22Rv1 (cell line): ENCODE data around the gene GTF3C5.

Experiments
- H3K27ac ChIP-seq: fragments of 450-650 bp; 2 replicates; pipeline ENCODE4 v1.5.1; 2017
- ZFX ChIP-seq: fragments of 450-650 bp; IDR thresholded peaks from 2 replicates; pipeline ENCODE4 v1.6.1; 2017; ENCODE audit warnings: antibody characterized with exemption, borderline replicate concordance
- TF ChIP-seq, protein P1 (sequence below): fragments of 450-650 bp; IDR thresholded peaks from 2 replicates; pipeline ENCODE4 v1.5.1; 2017; ENCODE audit warnings: mild to moderate bottlenecking

The GTF3C5 gene

DNA sequence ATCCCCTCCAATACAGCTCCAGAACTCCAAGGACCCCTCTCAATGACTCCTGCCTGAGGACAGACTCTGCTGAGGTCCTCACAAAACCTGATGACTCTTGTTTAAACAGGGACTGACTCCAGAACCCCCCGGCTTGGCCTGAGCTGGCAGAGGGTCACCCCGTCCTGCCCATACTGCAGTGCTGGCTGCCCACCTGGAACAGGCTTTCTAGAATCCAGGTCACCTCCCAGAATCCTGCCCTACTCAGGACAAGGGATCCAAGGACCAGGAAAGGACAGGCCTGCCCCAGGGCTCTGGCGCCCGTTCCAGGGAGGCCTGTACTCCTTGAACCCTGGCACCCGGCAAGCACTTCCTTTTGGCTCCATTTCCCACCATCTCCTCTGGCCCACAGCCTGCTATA lies 68.1 kb downstream of the GTF3C5 start:
- TF ChIP-seq, protein P1, sequence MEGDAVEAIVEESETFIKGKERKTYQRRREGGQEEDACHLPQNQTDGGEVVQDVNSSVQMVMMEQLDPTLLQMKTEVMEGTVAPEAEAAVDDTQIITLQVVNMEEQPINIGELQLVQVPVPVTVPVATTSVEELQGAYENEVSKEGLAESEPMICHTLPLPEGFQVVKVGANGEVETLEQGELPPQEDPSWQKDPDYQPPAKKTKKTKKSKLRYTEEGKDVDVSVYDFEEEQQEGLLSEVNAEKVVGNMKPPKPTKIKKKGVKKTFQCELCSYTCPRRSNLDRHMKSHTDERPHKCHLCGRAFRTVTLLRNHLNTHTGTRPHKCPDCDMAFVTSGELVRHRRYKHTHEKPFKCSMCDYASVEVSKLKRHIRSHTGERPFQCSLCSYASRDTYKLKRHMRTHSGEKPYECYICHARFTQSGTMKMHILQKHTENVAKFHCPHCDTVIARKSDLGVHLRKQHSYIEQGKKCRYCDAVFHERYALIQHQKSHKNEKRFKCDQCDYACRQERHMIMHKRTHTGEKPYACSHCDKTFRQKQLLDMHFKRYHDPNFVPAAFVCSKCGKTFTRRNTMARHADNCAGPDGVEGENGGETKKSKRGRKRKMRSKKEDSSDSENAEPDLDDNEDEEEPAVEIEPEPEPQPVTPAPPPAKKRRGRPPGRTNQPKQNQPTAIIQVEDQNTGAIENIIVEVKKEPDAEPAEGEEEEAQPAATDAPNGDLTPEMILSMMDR = no peak
- no peak for TF ChIP-seq ZFX
- no peak overlapping the region for H3K27ac ChIP-seq

DNA sequence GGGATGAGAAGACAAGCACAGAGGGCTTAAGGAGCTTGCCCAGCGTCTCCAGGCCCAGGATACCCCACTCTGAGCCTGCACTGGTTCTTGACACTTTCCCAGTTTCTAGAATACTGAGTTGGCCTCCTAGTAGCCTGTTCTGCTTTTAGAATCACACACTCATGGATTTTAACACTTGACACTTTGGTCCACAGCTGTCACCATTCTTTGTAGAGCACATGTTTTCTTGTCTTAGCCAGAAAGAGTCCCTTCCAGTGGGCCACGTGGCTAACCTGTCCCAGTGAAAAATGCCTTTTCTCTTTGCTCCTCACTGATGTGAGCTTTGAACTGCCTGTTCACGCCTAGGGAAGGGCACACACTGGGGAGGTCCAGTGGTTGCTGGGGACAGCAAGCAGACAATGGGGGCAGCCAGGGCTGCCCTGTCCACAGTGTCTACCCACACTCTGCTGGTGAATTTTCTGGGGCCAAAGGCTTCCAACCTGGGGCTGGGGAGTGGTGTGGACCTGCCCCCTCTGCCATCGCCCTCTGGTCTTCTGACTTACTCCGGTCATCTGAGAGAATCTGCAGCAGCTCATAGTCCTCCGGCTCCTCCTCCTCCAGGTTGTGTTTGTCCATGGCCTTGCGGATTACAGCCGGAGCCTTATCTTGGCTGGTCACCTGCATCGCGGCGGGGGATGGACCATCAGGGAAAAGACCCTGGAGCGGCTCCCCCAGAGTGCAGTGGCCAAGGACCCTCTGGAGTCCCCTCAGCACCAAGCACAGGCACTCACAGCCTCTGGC lies 69.1 kb downstream of the GTF3C5 start:
- no peak overlapping the region for H3K27ac ChIP-seq
- no peak for TF ChIP-seq ZFX
- TF ChIP-seq, protein P1 = no peak

DNA sequence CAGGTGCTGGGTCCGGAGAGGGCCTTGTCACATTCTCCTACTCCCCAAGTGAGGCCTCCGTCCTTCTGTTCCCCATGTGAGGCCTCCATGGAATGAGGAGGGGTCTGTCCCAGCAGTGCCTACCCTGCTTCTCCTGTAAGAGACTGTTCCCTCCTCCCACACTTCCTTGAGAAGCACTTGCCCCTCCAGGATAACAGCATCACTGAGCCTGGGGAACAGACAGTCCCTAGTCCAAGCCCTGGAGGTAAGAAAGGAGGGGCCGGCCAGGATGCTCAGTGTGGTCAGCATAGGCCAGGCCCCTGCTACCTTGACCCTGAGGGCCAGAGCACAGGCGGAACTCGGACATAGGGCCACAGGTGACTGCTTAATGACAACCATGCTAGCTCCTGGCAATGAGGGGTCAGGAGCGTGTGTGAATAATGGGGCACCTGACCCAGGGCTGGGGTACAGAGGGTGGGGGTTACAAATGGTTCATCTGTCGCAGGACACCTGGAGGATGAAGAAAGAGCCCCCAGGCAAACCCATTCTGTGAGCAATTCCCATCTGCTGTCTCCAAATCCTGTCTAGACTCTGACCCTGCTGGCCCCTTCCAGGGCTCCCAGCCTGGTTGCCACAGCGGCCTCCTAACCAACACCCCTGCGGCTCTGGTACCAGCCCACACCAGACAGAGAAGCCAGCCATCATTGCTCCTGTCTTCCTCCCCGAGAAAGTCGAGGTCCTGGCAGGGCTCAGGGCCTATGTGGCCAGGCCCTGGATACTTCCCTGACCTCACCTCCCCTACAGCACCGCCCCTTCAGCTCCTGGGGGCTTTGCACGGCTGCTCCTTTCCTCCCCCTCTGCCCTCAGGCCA lies 69.9 kb downstream of the GTF3C5 start:
- H3K27ac ChIP-seq = no peak overlapping the region
- no peak for TF ChIP-seq ZFX
- TF ChIP-seq, protein P1 = no peak

DNA sequence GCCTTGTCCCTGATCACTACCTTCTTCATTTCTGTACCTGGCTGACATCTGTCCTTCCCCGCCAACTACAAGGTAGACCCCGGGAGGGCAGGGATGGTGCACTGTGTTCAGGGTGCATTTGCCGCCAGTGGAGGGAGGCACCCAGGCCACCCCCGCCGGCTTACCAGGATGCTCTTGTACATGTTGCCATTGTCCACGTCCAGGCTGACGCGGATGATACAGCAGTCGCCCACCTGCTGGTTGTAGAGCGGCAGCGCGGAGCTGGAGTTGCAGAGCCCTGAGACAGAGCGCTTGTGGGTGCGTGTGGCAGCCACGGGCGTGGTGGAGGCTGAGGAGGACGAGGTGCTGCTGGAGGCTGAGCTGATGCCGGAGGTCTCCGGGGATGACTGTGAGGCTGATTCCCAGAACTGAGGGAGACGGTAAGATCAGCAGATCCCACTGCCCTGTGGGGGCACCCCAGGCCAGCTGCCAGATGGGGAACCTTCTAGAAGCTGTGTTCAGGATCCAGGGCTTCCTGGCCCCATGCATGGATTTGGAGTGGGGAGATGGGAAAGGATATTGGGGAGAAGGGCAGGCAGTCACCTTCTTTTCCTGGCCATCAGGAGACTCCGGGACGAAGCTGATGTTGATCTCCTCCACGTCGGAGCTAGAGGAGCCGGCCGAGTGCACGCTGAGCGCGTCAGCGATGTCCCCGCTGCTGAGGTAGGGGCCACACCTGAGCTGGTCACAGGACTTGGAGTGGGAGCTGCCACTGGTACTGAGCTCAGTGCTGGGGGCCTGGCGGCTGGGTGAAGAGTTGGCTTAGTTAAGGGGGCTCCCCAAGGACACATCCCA lies 70.8 kb downstream of the GTF3C5 start:
- TF ChIP-seq, protein P1 = no peak
- no peak for TF ChIP-seq ZFX
- H3K27ac ChIP-seq = no peak overlapping the region

DNA sequence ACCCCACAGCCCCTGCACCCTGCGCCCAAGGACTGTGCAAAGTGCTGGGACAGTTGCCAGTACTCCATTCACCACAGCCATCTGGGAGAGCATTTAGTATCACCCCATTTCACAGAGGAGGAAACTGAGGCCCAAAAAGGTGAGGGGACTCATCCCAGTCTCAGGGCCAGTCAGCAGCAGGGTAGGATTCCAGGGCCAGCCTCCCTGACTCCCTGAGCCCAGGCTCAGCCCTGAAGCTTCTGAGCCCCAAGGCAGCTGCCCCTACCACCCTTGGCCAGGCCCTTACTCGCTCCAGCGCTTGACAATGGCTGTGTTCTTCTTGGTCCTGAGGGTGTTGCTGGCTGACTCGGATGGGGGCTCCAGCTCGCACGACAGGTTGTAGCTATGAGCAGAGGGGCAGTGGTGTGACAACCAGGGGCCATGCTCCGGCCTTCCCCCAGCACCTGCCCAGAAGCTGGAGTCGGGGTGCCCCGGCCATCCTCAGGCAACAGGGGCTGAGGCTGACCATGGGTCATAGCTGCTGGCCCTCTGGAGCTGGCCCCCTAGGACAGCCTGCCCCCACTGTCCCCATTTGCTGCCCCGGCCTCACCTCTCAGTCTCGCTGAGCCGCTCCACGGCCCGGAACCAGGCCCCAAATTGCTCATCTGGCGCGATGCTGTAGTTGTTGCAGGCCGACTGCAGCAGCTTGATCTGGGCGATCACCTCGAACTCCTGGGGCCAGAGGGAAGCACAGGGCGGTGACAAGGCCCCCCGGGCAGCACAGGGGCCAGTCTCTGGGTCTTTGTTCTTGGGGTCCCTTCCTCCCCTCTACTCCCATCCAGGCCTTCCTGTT lies 71.6 kb downstream of the GTF3C5 start:
- no peak overlapping the region for H3K27ac ChIP-seq

More for the DNA sequence above, 71.6 kb downstream of the GTF3C5 start:
- TF ChIP-seq, protein P1 = no peak
- TF ChIP-seq ZFX = no peak
